Fibroblast of the aortic adventitia (primary cell): ENCODE data around the gene KCNK5. TPM values are rescaled to one million over a fixed set of nuclear protein-coding genes. Genes with fewer than 3 reads are reported as not detected.

Experiments
- DNase-seq: peaks from one replicate; pipeline ENCODE4 v3.0.0-alpha.2; 2010; ENCODE audit warnings: low read depth
- H3K4me3 ChIP-seq: 2 replicates; pipeline ENCODE4 v1.5.1; 2011; ENCODE audit warnings: low read depth, mild to moderate bottlenecking, control low read depth, low read length, moderate library complexity
- total RNA-seq: library from RNA; depleted of rRNA; stranded (reverse); fragments of >200 nt; gene quantifications from 2 replicates; pipeline ENCODE4 v1.2.3, GENCODE V29; 2012; ENCODE audit warnings: low replicate concordance
- TF ChIP-seq, protein P1 (sequence below): IDR thresholded peaks from 2 replicates; pipeline ENCODE4 v1.5.1; 2011; ENCODE audit warnings: mild to moderate bottlenecking, low read length, control low read depth, inconsistent platforms; ENCODE audit not compliant: insufficient read depth

Gene KCNK5
- total RNA-seq, 1 donor = under 0.01 TPM

DNA sequence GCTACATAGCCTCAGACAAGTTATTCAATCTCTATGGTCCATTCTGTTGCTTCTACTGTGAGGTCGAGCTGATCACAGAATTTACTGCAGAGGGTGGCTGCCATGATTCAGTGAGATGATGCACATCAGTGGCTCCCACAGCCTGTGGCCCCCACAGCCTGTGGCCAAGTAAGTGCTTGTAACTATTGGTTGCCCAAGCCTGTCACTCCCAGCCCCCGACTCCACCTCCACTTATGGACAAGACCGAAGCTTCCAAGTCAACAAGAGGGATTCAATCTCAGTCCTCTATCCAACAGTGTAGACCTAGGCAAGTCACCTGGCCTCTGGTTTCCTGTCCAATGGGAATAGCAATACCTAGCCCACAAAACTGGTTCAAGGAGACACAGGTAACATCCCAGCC lies 8.2 kb downstream of the KCNK5 start:
- DNase-seq = no peak
- H3K4me3 ChIP-seq = no peak overlapping the region
- TF ChIP-seq, protein P1, sequence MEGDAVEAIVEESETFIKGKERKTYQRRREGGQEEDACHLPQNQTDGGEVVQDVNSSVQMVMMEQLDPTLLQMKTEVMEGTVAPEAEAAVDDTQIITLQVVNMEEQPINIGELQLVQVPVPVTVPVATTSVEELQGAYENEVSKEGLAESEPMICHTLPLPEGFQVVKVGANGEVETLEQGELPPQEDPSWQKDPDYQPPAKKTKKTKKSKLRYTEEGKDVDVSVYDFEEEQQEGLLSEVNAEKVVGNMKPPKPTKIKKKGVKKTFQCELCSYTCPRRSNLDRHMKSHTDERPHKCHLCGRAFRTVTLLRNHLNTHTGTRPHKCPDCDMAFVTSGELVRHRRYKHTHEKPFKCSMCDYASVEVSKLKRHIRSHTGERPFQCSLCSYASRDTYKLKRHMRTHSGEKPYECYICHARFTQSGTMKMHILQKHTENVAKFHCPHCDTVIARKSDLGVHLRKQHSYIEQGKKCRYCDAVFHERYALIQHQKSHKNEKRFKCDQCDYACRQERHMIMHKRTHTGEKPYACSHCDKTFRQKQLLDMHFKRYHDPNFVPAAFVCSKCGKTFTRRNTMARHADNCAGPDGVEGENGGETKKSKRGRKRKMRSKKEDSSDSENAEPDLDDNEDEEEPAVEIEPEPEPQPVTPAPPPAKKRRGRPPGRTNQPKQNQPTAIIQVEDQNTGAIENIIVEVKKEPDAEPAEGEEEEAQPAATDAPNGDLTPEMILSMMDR = no peak

- no peak overlapping the region for H3K4me3 ChIP-seq
- DNase-seq = peak; percentile 11
- TF ChIP-seq, protein P1 = no peak
These were observed 10.3 kb downstream of the KCNK5 start for GRCh38 chr6:39218868-39219567.

DNA sequence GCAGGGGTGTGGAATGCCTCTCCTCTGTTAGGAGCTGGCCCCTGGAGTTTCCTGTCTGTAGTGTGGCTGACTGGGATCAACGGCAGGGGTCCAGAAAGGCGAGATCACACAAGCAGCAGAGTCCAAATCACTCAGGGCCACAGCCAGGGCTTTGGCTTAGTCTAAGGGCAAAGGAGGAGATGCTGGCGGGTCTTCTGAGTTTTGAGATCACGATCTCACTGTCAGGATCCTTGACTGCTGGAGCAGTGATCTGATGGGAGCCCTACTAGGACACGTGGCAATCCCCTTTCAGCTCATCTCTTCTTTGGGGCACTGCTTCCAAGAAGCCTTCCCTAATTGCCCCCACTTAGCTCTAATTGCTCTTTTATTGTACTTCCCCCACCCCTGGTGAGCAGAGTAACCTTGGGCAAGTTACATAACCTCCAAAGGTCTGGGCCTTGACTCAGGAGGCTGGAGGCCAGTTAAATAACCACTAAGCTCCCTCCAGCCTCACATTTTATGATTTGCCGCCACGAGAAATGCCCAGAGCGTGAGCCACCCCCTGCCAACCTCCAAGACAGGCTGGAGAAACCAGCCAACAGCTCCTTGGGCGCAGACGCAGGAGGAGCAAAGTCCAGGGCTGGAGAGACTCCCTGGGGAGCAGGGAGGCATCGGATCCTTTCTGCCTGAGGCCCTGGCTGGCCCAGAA lies 12.0 kb downstream of the KCNK5 start:
- DNase-seq = no peak
- H3K4me3 ChIP-seq = no peak overlapping the region
- TF ChIP-seq, protein P1 = no peak

GRCh38 chr6:39215640-39216158 lies 13.6 kb downstream of the KCNK5 start:
- H3K4me3 ChIP-seq = no peak overlapping the region
- no peak for DNase-seq
- TF ChIP-seq, protein P1 = no peak

DNA sequence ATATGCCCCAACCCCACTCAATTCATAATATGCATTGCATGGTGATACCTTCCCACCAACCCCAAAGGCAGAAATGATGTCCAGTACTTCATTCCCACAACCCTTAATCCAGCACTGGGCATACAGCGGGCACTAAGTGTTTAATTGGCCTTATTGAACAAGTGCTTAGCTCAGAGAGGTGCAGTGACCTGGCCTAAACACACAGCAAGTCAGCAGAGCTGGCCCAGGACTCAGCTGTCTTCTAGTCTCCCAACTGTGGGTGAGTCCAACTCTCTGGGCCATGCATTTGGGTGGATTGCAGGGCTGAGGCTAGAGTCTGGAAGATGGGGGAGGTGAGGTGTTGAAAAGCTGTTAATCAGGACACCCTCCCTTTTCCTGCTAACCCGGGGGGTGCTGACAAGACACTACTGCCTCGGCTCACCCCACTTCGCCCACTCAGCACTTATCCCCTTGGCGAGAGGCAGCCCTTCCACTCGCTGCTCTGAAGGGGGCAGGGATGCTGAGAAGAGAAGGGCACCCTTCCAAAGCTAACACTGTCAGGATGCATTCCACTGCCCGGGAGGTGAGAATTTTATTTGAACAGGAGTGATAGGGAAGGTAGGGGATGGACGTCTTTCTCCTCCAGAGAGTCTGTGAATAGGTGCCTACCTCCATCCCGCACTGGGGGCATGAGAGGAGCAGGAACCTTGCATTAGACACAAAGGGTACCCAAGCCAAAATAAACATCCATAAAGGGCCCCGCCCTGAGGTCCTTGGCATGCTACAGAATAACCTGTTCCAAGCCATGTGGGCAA lies 14.2 kb downstream of the KCNK5 start:
- H3K4me3 ChIP-seq = no peak overlapping the region
- TF ChIP-seq, protein P1 = no peak
- no peak for DNase-seq

- no peak overlapping the region for H3K4me3 ChIP-seq
- TF ChIP-seq, protein P1 = no peak
- DNase-seq = no peak
These were observed 15.0 kb downstream of the KCNK5 start for GRCh38 chr6:39214120-39214813.
